ENCODE measurements around the gene STK31.
"Not testable (repeated sequence)": the region's sequence is repeated elsewhere in the genome, so short reads cannot be mapped to it uniquely, and the experiment has no call there.

STK31 gene

DNA sequence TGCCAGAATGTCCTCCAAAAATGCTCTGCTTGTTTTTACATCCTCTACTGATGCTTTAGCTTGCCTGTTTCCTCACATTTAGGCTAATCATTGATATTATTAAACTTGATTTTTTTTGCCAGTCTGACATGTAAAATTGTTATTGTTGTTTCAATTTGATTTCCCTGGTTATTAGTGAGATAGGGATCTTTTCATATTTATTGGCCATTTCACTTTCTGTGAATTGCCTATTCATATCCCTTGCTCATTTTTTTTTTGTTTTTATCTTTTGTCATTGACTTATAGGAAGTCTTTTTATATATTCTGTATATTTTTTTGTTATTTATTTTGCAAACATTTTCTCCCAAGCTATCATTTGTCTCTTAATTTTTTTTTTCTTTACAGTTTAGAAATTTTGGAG is 16.8 kb upstream of the STK31 start:
- H3K4me3 ChIP-seq (ENCODE audit: low read length), result no peak overlapping the region
- TF ChIP-seq ZNF274 (IDR thresholded peaks at IDR 0.05; ENCODE audit: low read depth, low read length), result no peak

DNA sequence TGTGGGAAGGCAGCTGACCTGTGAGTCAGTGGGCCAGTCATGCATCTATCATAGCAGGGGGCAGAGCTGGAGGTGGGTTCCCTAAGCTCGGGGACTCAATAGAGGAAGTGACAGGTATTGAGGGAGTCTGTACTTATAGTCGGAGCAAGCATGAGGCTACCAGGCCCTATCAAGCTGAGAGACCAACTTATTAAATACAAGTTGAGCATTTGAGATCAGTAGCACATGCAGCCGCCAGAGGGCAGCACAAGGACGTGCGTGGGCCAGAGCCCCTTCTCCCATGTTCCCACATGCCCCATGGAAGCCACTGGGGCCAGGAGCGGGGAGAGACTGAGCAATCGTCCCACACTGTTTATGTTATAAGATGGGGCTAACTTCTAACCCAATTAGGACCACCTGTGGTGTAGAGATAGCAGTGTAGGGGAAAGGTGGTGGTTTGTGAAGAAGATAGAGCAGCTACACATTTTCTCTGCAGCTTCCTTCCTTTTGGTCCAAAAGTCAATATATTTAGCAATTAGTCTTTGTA is 13.0 kb upstream of the STK31 start:
- no peak overlapping the region for H3K4me3 ChIP-seq (ENCODE audit: low read length)
- no peak for TF ChIP-seq ZNF274 (IDR thresholded peaks at IDR 0.05; ENCODE audit: low read depth, low read length)

DNA sequence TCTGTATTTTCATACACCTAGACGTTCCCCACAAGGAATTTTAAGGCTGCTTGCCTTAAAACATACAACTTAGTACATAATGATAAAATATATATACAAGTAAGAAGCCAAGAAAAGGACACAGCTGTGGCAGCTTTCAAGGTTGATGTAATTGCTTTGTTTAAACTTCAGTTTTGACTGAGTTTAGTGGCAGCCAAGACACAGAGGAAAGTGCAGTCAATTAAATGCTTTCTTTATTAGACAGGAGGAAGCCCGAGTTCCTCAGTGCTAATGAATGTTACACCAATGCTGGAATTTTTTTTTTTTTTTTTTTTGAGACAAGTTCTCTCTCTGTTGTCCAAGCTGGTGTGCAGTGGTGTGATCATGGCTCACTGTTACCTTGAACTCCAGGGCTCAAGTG is 11.2 kb upstream of the STK31 start:
- TF ChIP-seq ZNF274 (IDR thresholded peaks at IDR 0.05; ENCODE audit: low read depth, low read length), result no peak
- H3K4me3 ChIP-seq (ENCODE audit: low read length), result no peak overlapping the region

DNA sequence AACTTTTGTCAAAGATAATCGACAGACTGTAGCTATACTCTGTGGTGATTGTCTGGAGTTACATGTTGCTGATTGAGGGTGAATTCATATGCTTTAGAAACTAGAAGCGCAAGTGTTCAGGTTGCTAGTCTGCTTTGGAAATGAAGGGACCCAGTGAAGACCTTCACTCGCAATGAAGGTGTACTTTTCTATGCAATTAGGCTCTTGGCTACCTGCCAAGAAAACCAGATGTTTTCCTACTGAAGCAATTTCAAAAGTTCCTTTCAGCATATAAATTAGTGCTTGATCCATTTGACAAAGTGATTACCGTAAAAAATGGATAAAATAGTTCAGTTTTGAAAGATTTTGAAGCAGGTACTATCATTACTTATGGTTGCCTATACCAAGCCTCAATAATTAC is 10.0 kb upstream of the STK31 start:
- no peak overlapping the region for H3K4me3 ChIP-seq (ENCODE audit: low read length)

DNA sequence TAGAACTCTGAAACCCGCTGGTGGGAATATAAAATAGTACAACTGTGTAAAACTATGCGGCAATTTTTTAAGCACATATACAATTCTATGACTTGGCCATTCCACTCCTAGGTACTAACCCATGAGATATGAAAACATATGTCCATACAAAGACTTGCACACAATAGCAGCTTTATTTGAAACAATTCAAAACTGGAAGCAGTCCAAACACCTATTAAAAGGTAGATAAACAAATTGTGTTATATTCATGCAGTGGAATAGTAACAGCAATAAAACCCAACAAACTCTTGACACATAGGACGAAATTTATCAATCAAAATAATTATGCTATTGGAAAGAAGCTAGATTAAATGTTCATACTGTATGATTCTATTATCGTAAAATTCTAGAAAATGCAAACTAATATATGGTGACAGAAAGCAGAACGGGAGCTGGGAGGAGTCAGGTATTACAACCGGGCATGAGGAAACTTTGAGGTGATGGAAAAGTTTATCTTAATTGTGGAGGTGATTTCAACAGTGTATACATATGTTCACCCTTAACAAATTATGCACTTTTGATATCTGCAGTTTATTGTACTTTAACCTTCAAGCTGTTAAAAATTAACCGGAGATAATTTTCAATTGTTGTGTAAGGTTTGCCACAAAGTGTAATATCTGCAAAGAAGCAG is 803 bp upstream of the STK31 start:
- no peak for TF ChIP-seq ZNF274 (IDR thresholded peaks at IDR 0.05; ENCODE audit: low read depth, low read length)
- no peak overlapping the region for H3K4me3 ChIP-seq (ENCODE audit: low read length)

More for the DNA sequence above, 10.0 kb upstream of the STK31 start:
- TF ChIP-seq ZNF274 (IDR thresholded peaks at IDR 0.05; ENCODE audit: low read depth, low read length), result no peak

DNA sequence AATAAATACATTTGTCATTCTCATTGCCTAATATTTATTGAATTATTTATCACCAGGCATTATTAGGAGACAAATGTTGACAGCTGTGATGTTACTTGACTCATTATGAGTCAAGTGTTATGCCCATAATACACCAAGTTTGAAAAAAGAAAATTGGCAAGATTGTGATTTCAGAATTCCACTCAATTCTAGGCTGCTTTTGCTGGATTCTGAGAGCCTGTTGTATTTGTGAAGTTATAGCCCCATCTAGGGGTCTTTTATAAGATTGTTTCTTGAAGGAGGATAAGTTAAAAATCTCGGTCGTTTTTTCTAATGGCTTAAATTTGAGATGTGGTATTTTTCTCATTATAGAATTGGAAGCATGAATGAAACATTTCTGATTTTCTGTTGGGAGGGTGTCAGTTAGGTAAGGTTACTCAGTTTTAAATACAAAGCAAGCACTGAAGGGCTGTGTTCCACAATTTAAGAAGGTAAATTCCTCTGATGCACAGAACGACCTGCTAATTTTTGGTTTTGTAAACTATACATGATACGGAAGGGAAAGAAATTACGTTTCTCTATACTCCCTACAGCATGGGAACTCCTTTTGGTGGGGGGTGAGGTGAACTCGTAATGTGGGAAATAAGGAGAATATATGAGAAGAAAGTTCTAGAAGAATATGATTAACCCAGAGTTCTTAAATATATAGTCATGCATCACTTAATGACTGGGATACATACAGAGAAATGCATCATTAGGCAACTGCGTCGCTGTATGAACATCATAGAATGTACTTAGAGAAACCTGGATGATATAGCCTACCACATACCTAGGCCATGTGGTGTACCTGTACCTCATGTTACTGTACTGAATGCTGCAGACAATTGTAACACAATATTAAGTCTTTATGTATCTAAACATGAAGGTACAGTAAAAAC is 2.6 kb downstream of the STK31 start:
- no peak overlapping the region for H3K4me3 ChIP-seq (ENCODE audit: low read length)
- no peak for TF ChIP-seq ZNF274 (IDR thresholded peaks at IDR 0.05; ENCODE audit: low read depth, low read length)

DNA sequence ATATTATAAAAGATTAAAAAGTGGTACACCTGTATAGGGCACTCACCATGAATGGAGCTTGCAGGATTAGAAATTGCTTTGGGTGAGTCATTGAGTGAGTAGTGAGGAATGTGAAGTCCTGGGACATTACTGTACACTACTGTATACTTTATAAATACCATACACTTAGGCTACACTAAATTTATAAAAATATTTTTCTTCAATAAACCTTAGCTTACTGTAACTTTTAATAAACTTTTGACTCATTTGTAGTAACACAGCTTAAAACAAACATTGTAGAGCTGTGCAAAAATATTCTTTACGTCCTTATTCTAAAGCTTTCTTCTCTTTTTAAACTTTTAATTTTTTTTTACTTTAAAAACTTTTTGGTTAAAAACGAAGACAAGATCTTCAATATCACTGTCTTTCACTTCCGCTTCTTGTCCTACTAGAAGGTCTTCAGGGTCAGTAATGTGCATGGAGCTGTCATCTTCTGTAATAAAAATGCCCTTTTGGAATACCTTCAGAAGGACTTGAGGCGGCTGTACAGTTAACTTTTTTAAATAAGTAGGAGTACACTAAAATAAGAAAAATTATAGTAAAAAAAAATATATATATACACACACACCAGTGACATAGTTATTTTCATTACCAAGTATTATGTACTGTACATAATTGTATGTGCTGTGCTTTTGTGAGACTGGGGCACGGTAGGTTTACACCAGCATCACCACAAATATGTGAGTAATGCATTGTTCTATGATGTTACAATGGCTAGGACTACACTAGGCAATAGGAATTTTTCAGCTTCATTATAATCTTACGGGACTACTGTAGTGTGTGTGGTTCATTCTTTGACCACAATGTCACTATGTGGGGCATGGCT is 3.5 kb downstream of the STK31 start:
- TF ChIP-seq ZNF274 (IDR thresholded peaks at IDR 0.05; ENCODE audit: low read depth, low read length), result no peak
- no peak overlapping the region for H3K4me3 ChIP-seq (ENCODE audit: low read length)

DNA sequence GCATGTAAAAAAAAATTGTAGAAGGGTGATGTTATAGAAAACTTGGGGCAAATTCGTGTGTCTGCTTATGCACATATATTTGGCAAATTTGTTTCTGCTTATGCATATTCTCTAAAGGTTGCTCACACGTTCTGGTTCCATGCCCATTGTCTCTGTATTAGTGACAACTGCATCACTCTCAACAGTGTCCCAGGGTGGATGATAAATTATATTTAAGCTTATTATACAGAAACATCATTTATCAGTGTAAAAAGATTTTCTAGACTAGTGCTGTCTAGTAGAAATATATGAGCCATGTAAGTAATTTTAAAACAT is 4.1 kb downstream of the STK31 start:
- no peak overlapping the region for H3K4me3 ChIP-seq (ENCODE audit: low read length)
- TF ChIP-seq ZNF274 (IDR thresholded peaks at IDR 0.05; ENCODE audit: low read depth, low read length), result no peak

DNA sequence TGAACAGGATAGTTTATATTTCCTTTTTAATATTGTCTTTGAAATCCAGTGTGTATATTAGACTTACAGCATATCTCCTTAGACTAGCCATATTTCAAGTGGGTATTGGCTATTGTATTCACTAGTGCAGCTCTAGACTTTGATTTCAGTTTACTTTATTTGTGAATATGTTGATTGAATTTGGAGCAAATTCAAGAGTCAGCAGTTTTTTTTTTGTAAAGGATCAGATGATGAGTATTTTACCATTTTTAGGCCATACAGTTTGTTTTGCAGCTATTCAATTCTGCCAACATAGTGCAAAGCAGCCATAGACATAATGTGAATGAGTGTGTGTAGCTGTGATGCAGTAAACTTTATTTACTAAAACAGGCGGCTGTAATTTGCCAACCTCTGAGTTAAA is 4.6 kb downstream of the STK31 start:
- no peak for TF ChIP-seq ZNF274 (IDR thresholded peaks at IDR 0.05; ENCODE audit: low read depth, low read length)
- no peak overlapping the region for H3K4me3 ChIP-seq (ENCODE audit: low read length)

DNA sequence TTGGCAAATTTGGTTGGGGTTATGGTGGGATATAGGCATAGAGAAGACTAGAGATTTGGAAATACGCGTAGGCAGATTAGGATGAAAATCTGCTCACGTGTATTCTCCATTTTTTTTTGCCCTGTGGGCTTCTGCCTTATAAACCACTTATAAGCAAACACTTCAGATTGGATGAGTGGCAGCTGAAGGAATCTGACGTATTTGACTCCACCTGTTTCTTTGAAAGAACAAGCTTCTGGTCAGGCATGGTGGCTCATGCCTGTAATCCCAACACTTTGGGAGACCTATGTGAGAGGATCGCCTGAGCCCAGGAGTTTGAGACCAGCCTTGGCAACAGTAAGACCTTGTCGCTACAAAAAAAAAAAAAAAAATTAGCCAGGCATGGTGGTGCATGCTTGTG is 5.1 kb downstream of the STK31 start:
- no peak for TF ChIP-seq ZNF274 (IDR thresholded peaks at IDR 0.05; ENCODE audit: low read depth, low read length)
- no peak overlapping the region for H3K4me3 ChIP-seq (ENCODE audit: low read length)

DNA sequence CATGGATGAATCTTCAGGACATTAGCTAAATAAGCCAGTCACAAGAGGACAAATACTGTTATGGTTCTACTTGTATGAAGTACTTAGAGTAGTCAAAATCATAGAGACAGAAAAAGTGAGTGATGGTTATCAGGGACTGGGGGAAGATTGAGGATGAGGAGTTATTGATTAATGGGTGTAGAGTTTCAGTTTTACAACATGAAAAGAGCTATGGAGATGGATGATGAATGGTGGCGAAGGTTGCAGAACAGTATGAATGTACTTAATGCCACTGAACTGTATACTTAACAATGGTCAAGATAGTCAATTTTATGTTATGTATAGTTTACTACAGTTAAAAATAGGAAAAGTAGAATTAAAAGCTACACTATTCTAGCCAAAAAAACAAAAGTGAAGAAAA is 7.8 kb downstream of the STK31 start:
- H3K4me3 ChIP-seq (ENCODE audit: low read length), result no peak overlapping the region
- no peak for TF ChIP-seq ZNF274 (IDR thresholded peaks at IDR 0.05; ENCODE audit: low read depth, low read length)

DNA sequence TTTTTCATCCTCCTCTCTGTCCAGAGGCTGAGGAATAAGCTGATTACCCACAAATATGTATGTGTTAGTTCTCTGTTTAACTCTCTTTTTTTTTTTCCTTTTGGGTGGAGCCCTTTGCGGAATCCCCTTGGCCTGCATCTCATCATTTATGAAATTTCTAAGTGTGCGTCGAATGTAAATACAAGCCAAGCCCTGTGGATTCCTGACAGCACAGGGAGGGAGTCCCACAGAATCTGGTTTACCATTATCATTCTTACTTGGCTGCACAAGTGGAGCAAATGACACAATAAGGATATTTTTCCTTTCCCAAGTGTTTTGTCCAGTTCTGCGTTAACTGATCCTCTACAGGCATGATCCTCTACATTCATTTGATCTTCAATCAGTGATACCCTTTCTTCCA is 11.4 kb downstream of the STK31 start:
- no peak overlapping the region for H3K4me3 ChIP-seq (ENCODE audit: low read length)
- no peak for TF ChIP-seq ZNF274 (IDR thresholded peaks at IDR 0.05; ENCODE audit: low read depth, low read length)

DNA sequence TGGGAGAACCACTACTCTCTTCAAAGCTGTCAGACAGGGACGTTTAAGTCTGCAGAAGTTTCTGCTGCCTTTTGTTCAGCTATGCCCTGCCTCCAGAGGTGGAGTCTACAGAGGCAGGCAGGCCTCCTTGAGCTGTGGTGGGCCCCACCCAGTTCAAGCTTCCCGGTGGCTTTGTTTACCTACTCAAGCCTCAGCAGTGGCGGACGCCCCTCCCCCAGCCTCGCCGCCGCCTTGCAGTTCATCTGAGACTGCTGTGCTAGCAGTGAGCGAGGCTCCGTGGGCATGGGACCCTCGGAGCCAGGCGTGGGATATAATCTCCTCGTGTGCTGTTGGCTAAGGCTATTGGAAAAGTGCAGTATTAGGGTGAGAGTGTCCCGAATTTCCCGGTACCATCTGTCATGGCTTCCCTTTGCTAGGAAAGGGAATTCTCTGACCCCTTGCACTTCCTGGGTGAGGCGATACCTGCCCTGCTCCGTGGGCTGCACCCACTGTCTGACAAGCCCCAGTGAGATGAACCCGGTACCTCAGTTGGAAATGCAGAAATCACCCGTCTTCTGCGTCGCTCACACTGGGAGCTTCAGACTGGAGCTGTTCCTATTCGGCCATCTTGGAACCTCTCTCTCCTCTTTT is 12.7 kb downstream of the STK31 start:
- H3K4me3 ChIP-seq (ENCODE audit: low read length), result not testable (repeated sequence)

DNA sequence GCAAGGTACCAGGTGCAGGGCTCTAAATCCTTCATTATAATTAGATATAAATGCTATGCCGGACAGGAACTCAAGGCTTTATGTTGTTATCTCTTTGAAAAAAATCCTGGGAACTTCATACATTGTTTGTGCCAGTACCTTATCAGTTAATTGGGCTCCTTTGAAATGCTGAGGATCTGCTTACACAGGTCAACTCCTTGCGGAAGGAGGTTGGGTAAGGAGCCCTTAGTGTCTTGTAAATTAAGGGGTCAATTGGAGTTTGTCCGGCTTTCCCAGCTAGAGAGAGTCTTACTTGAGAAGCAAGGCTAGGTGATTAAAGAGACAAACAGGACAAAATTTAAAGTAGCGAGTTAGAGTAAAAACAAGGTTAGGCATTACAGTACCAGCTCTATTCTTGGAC is 14.1 kb downstream of the STK31 start:
- H3K4me3 ChIP-seq (ENCODE audit: low read length), result not testable (repeated sequence)
